CD14-positive monocyte (primary cell): ENCODE results near the gene PLA2G4F. TPM values are rescaled to one million over a fixed set of nuclear protein-coding genes. Genes with fewer than 3 reads are reported as not detected.

Experiments used
- DNase-seq, 3 donors: peaks; one replicate each; pipeline ENCODE4 v3.0.0-alpha.2; 2011 to 2022
- H2AFZ ChIP-seq: 2 replicates; pipeline ENCODE4 v1.6.0; 2012; ENCODE audit warnings: mild to moderate bottlenecking, low read depth, low read length, inconsistent platforms; ENCODE audit not compliant: insufficient read depth, poor library complexity, severe bottlenecking
- H3K27ac ChIP-seq, 2 donors: 1 replicate in 1 of 2; 2 replicates in 1 of 2; pipeline ENCODE4 v1.5.1; 2012 to 2013; ENCODE audit warnings: low read length in 2 of 2, control low read depth in 1 of 2, inconsistent platforms in 1 of 2, low read depth in 1 of 2, mild to moderate bottlenecking in 1 of 2
- H3K27me3 ChIP-seq, 2 donors: one replicate each; pipeline versions ENCODE4 v1.6.0 to v1.6.1; 2011 to 2013; ENCODE audit warnings: low read length in 2 of 2; ENCODE audit not compliant: control insufficient read depth in 2 of 2, insufficient read depth in 2 of 2
- H3K36me3 ChIP-seq, 2 donors: replicated peaks in 1 of 2; 1 replicate in 1 of 2; 2 replicates in 1 of 2; pipeline versions ENCODE4 v1.5.1 to v1.6.1; 2012 to 2013; ENCODE audit warnings: low read length in 2 of 2, control low read depth in 1 of 2, inconsistent platforms in 1 of 2, mild to moderate bottlenecking in 1 of 2; ENCODE audit not compliant: insufficient read depth in 2 of 2, control insufficient read depth in 1 of 2
- H3K4me1 ChIP-seq, 2 donors: 1 replicate in 1 of 2; 2 replicates in 1 of 2; pipeline versions ENCODE4 v1.5.1 to v1.6.1; 2012 to 2013; ENCODE audit warnings: low read length in 2 of 2, control low read depth in 1 of 2, inconsistent platforms in 1 of 2, mild to moderate bottlenecking in 1 of 2, moderate library complexity in 1 of 2; ENCODE audit not compliant: insufficient read depth in 2 of 2, control insufficient read depth in 1 of 2
- H3K4me2 ChIP-seq: replicated peaks from 2 replicates; pipeline ENCODE3; 2012; ENCODE audit warnings: low read length, moderate library complexity, mild to moderate bottlenecking; ENCODE audit not compliant: poor library complexity, severe bottlenecking; ENCODE audit errors: extremely low read depth
- H3K4me3 ChIP-seq, 3 experiments: fragments of 200-600 bp in 1 of 3; sonication (generic) in 1 of 3; replicated peaks in 1 of 3; 1 replicate in 2 of 3; 2 replicates in 1 of 3; pipeline ENCODE4 v1.5.1; 2011 to 2013; ENCODE audit warnings: low read length in 3 of 3, mild to moderate bottlenecking in 3 of 3, control low read depth in 2 of 3, low read depth in 2 of 3, inconsistent platforms in 1 of 3, moderate library complexity in 1 of 3
- H3K79me2 ChIP-seq: 2 replicates; pipeline ENCODE4 v1.6.0; 2012; ENCODE audit warnings: mild to moderate bottlenecking, control low read depth, inconsistent platforms, low read length, moderate library complexity; ENCODE audit not compliant: insufficient read depth
- H3K9ac ChIP-seq: 2 replicates; pipeline ENCODE4 v1.6.0; 2017; ENCODE audit warnings: low read length, mild to moderate bottlenecking; ENCODE audit not compliant: insufficient read depth, poor library complexity, severe bottlenecking
- H3K9me3 ChIP-seq, 2 donors: replicated peaks in 1 of 2; 1 replicate in 1 of 2; 2 replicates in 1 of 2; pipeline versions ENCODE4 v1.5.1 to v1.6.1; 2012 to 2013; ENCODE audit warnings: low read length in 2 of 2, control low read depth in 1 of 2; ENCODE audit not compliant: control insufficient read depth in 1 of 2, insufficient read depth in 1 of 2
- H4K20me1 ChIP-seq: 2 replicates; pipeline ENCODE4 v1.6.0; 2012; ENCODE audit warnings: mild to moderate bottlenecking, low read length, control low read depth, moderate library complexity; ENCODE audit not compliant: insufficient read depth
- H3K27ac Mint-ChIP-seq, 7 donors: one replicate each; pipeline ENCODE4 v1.8.0; 2020; ENCODE audit warnings: mild to moderate bottlenecking in 7 of 7, mixed read lengths in 7 of 7, moderate library complexity in 6 of 7, inconsistent platforms in 2 of 7
- H3K27me3 Mint-ChIP-seq, 3 donors: one replicate each; pipeline ENCODE4 v1.8.0; 2021 to 2022; ENCODE audit warnings: low read depth in 3 of 3, mild to moderate bottlenecking in 3 of 3, mixed read lengths in 3 of 3, moderate library complexity in 3 of 3, inconsistent platforms in 1 of 3
- H3K36me3 Mint-ChIP-seq, 2 donors: one replicate each; pipeline ENCODE4 v1.8.0; 2020; ENCODE audit warnings: mixed read lengths in 2 of 2, inconsistent platforms in 1 of 2, mild to moderate bottlenecking in 1 of 2
- H3K4me1 Mint-ChIP-seq: one replicate; pipeline ENCODE4 v1.8.0; 2020; ENCODE audit warnings: mild to moderate bottlenecking, mixed read lengths
- H3K4me3 Mint-ChIP-seq, 2 donors: one replicate each; pipeline ENCODE4 v1.8.0; 2020; ENCODE audit warnings: mild to moderate bottlenecking in 2 of 2, mixed read lengths in 2 of 2, moderate library complexity in 1 of 2
- H3K9me3 Mint-ChIP-seq, 7 donors: one replicate each; pipeline ENCODE4 v1.8.0; 2020 to 2022; ENCODE audit warnings: mixed read lengths in 7 of 7, mild to moderate bottlenecking in 6 of 7, moderate library complexity in 6 of 7, inconsistent platforms in 2 of 7
- WGBS: methylation state at CpG from one replicate; pipeline ENCODE4 v1.1.5; 2013; ENCODE audit warnings: missing lambda C conversion rate; ENCODE audit not compliant: insufficient coverage; 5-methylcytosine and 5-hydroxymethylcytosine counted together
- intact Hi-C, 2 donors: fragments of 100-400 bp; cut with micrococcal nuclease; formaldehyde crosslinking; loops; one replicate each; pipeline versions ENCODE4 v1.15.0 to v1.15.1; 2023
- polyA plus RNA-seq, 3 donors: library from polyadenylated mRNA; depleted of rRNA in 1 of 3; unstranded in 2 of 3; stranded (reverse) in 1 of 3; fragments of 300-500 nt in 2 of 3; fragments of >200 nt in 1 of 3; fragmentation: Illumina TruSeq in 2 of 3; gene quantifications; 1 replicate in 2 of 3; 2 replicates in 1 of 3; pipeline ENCODE4 v1.2.3, GENCODE V29; 2012 to 2021
- TF ChIP-seq, protein P1 (sequence below): fragments of 200-600 bp; IDR thresholded peaks from one replicate; pipeline ENCODE4 v1.8.0; 2022; ENCODE audit warnings: antibody characterized with exemption, mild to moderate bottlenecking

The PLA2G4F gene
- polyA plus RNA-seq, 3 donors = not detected

DNA sequence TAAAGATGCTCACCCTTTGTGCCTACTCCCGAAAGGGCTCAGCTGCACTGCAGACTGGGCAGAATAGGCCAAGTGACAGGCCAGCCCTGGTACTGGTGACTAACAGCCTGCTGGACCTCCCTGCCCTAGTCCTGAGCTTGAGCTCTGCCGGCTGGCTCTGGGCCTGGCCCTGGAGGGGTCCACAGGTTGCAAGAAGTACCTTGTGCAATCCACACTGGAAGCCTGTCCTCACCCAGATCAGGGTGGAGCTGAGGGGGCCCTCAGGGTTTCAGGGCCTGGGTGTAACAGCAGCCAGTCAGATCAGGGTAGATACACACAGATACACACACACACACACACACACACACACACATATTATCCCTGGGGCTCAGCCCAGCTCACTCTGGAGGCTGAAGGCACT is 34.8 kb downstream of the PLA2G4F start:
- intact Hi-C loops = no loop called here
- Mint-ChIP-seq H3K36me3 (no peaks in the 10 kb centered on the region), H3K4me1 (peaks cover 51% of the 10 kb centered on the region), H3K9me3 (peaks cover 0 to 2% (median 0%) of the 10 kb centered on the region in 7 donors), H3K27ac (peak overlapping the region in 6 of 7 donors; percentile 21 to 86 (median 63)), H3K27me3 (peaks cover 0 to 2% (median 0%) of the 10 kb centered on the region in 3 donors), H3K4me3 (no peak overlapping the region)
- Histone ChIP-seq H3K36me3 (no peaks in the 10 kb centered on the region), H3K9ac (no peak overlapping the region), H3K27me3 (no peaks in the 10 kb centered on the region), H2AFZ (peak overlapping the region; percentile 48), H3K9me3 (no peaks in the 10 kb centered on the region), H4K20me1 (no peaks in the 10 kb centered on the region), H3K27ac (peak overlapping the region; percentile 19 to 44), H3K79me2 (no peaks in the 10 kb centered on the region), H3K4me2 (no peak overlapping the region), H3K4me3 (no peak overlapping the region), H3K4me1 (peaks cover 47 to 50% of the 10 kb centered on the region in 2 donors)
- TF ChIP-seq, protein P1, sequence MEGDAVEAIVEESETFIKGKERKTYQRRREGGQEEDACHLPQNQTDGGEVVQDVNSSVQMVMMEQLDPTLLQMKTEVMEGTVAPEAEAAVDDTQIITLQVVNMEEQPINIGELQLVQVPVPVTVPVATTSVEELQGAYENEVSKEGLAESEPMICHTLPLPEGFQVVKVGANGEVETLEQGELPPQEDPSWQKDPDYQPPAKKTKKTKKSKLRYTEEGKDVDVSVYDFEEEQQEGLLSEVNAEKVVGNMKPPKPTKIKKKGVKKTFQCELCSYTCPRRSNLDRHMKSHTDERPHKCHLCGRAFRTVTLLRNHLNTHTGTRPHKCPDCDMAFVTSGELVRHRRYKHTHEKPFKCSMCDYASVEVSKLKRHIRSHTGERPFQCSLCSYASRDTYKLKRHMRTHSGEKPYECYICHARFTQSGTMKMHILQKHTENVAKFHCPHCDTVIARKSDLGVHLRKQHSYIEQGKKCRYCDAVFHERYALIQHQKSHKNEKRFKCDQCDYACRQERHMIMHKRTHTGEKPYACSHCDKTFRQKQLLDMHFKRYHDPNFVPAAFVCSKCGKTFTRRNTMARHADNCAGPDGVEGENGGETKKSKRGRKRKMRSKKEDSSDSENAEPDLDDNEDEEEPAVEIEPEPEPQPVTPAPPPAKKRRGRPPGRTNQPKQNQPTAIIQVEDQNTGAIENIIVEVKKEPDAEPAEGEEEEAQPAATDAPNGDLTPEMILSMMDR = no peak
- DNase-seq = peak in 1 of 3 donors; percentile 26
- 27% methylated on average over 2 of the region's 2 CpGs for WGBS

DNA sequence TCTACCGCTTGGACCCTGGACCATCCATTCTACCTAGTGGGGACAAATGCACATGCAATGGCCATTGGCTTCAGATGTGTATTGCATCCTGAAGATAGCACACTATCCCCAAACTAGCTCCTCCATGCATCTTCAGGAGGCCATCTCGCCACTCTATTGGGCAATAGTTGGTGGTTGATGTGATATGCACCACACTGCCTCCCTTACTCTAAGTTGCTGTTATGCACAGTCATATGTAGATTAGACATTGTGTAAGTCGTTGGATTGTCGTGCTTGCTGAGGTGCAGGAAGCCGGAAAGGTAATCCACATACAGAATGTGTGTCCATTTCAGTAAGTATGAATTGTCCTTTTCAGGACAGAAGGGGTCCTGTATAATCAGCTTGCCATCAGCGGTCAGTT is 35.4 kb downstream of the PLA2G4F start:
- H3K4me1 Mint-ChIP-seq = peaks cover 51% of the 10 kb centered on the region
- H3K27me3 Mint-ChIP-seq = peaks cover 0 to 2% (median 0%) of the 10 kb centered on the region in 3 donors
- Histone ChIP-seq H3K27me3 (no peaks in the 10 kb centered on the region), H3K9ac (no peak overlapping the region), H3K4me3 (no peak overlapping the region), H3K36me3 (no peaks in the 10 kb centered on the region), H2AFZ (peak overlapping the region; percentile 48), H3K9me3 (no peaks in the 10 kb centered on the region), H3K4me1 (peaks cover 47 to 50% of the 10 kb centered on the region in 2 donors), H3K79me2 (no peaks in the 10 kb centered on the region), H3K4me2 (peak overlapping the region; percentile 19), H3K27ac (peak overlapping the region in 1 of 2 donors; percentile 44), H4K20me1 (no peaks in the 10 kb centered on the region)
- no peaks in the 10 kb centered on the region for H3K36me3 Mint-ChIP-seq
- H3K9me3 Mint-ChIP-seq = peaks cover 0 to 4% (median 2%) of the 10 kb centered on the region in 7 donors
- peak overlapping the region in 1 of 2 donors; percentile 35 for H3K4me3 Mint-ChIP-seq
- WGBS = 21% methylated on average over 4 of the region's 6 CpGs
- TF ChIP-seq, protein P1 = no peak
- peak; percentile 51 to 73 (median 67) for DNase-seq
- intact Hi-C loops = no loop called here
- peak overlapping the region in 5 of 7 donors; percentile 0 to 68 (median 54) for H3K27ac Mint-ChIP-seq
